ENCODE measurements around the gene PTCSC3.

The PTCSC3 gene

DNA sequence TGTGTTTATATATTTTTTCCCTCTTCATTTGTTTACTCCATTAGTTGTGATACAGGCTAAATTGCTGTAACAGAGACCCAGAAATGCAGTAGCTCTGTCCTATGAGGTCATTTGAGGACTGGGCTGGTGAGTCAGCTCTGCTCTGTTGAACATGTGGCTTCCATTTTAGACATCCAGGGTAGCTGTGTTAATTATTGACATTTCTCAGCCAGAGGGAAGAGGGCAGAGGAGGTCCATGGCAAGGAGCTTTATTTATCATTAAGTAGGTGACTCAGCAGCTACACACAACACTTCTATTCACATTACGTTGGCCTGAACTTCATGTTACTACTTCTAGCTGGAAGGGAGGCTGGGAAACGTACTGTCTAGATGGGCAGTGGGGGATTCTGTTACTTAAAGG, 85.4 kb downstream of the PTCSC3 start:
- no peak overlapping the region for H3K4me3 ChIP-seq (ENCODE audit: low read depth, low read length)
- TF ChIP-seq, protein P1, sequence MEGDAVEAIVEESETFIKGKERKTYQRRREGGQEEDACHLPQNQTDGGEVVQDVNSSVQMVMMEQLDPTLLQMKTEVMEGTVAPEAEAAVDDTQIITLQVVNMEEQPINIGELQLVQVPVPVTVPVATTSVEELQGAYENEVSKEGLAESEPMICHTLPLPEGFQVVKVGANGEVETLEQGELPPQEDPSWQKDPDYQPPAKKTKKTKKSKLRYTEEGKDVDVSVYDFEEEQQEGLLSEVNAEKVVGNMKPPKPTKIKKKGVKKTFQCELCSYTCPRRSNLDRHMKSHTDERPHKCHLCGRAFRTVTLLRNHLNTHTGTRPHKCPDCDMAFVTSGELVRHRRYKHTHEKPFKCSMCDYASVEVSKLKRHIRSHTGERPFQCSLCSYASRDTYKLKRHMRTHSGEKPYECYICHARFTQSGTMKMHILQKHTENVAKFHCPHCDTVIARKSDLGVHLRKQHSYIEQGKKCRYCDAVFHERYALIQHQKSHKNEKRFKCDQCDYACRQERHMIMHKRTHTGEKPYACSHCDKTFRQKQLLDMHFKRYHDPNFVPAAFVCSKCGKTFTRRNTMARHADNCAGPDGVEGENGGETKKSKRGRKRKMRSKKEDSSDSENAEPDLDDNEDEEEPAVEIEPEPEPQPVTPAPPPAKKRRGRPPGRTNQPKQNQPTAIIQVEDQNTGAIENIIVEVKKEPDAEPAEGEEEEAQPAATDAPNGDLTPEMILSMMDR (IDR thresholded peaks at IDR 0.05; ENCODE audit: borderline replicate concordance, insufficient read depth, low read depth, low read length): no peak

DNA sequence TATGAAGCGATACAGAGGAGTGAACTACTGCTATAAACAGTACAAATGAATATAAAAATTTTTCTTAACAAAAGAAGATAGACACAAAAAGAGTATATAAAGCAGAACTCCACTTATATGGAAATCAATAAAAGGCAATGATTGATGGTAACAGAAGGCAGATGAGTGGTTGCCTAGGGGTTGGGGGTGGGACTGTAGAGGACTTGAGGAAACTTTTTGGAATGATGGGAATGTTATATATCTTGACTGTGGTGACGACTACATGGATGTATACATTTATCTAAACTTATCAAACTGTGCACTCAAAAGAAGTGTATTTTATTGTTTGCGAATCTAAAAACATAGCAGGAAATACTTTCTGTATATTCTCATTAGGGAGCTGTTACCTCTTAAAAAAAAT, 89.1 kb downstream of the PTCSC3 start:
- TF ChIP-seq, protein P1 (IDR thresholded peaks at IDR 0.05; ENCODE audit: borderline replicate concordance, insufficient read depth, low read depth, low read length): no peak
- H3K4me3 ChIP-seq (ENCODE audit: low read depth, low read length): no peak overlapping the region

DNA sequence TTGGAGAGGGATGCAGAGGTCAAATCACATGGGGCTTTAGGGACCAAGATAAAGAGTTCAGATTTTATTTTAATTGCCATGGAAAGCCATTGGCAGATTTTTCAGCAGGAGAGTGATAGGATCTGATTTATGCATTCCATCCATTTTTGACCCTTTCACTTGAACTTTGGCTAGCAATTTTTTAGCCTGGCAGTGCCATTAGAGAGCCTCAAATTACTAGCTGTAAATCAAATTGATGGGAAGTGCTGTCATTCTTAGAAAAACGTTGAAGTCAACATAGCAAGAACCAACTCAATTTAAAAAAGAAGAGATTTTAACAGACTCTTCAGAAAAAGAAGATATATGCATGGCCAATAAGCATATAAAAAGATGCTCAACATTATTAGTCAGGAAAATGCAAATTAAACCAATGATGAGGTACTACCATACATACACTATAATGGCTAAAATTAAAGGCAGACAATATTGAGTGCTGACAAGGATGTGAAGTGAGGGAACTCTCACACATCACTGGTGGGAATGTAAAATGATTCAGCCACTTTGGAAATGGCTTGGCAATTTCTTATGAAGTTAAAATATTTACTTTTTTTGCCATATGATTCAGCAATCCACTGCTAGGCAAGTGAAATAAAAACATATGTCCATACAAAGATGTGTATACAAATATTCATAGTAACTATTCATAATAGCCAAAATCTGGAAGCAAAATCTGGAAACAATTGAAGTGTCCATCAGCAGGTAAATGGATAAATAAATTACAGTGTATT, 89.7 kb downstream of the PTCSC3 start:
- no peak overlapping the region for H3K4me3 ChIP-seq (ENCODE audit: low read depth, low read length)

DNA sequence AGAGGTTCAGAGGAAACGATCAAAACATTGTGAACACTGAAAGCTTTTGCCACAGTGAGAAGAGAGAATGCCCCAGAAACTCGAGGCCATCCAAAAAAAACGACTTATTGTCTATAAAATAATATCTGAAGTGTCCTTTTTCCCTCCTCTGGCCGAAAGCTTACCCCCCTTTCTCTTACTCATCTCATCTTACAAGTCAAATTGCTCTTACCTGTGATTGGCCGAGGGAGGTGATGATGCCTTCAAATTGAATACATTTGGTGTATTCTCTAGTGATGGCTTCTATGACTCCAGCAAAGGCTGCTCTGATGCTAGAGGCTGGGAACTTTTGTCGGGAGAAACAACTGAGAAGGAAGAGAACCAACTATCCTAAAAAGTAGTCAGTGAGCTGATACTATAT, 90.7 kb downstream of the PTCSC3 start:
- TF ChIP-seq, protein P1 (IDR thresholded peaks at IDR 0.05; ENCODE audit: borderline replicate concordance, insufficient read depth, low read depth, low read length): no peak
- H3K4me3 ChIP-seq (ENCODE audit: low read depth, low read length): no peak overlapping the region

More for the DNA sequence above, 89.7 kb downstream of the PTCSC3 start:
- TF ChIP-seq, protein P1 (IDR thresholded peaks at IDR 0.05; ENCODE audit: borderline replicate concordance, insufficient read depth, low read depth, low read length): no peak
